Right renal pelvis (tissue), 4 donors: ENCODE results near the gene FN3K. TPM values are rescaled to one million over a fixed set of nuclear protein-coding genes. Genes with fewer than 3 reads are reported as not detected.

ENCODE experiments used
- DNase-seq, 4 donors: peaks; one replicate each; pipeline ENCODE4 v3.0.0-alpha.2; 2013; ENCODE audit warnings: low read depth in 4 of 4, low spot score in 3 of 4, missing footprints in 1 of 4
- polyA plus RNA-seq, 4 donors: library from polyadenylated mRNA; unstranded; fragments of 120-200 nt; gene quantifications; one replicate each; pipeline ENCODE4 v1.2.1, GENCODE V29; 2013; ENCODE audit not compliant: insufficient read length in 4 of 4

The FN3K gene
- polyA plus RNA-seq: 10 to 100 TPM; 20.1 to 36.3 (median 24.2) TPM

- no peak for DNase-seq
Measured at GRCh38 chr17:82734987-82735866, at the start of gene FN3K. Gene FN3K (plus strand): TSS chr17:82735615. CDS start chr17:82735637, 22 bp downstream.

DNA sequence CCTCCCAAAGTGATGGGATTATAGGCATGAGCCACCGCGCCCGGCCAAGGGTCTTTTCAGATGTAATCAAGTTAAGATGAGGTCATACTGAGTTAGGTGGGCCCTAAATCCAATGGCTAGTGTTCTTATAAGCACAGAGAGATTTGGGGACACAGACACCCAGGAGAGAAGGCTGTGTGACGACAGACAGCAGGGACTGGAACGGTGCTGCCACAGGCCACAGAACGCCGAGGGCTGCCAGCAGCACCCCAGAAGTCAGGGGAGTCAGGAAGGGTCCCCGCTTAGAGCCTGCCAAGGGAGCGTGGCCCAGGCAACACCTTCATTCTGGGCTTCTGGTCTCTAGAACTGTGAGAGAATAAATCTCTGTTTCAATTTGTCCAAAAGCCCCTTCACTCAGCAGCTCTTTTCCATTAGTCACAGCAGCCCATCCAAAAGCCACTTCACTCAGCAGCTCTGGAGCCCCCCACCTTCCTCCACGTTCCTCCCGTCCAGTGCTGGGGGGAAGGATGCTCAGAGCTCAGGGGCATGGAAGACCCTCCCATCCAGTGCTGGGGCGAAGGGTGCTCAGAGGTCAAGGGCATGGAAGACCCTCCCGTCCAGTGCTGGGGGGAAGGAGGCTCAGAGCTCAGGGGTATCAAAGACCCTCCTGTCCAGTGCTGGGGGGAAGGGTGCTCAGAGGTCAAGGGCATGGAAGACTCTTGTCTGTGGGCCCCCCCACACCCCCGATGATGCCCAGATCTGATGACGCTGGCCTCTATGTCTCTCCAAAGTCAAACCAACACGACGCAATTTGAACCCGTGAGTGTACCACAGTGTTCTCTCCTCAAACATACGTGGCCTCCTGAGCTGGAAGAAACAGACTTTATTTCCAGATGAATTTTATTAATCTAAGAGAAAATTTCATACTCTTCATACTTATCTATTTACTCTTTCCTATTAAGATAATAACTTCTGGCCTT lies 48.8 kb upstream of the FN3K start:
- DNase-seq: no peak

- no peak for DNase-seq
Measured at GRCh38 chr17:82687375-82687861, 48.0 kb upstream of the FN3K start.

DNA sequence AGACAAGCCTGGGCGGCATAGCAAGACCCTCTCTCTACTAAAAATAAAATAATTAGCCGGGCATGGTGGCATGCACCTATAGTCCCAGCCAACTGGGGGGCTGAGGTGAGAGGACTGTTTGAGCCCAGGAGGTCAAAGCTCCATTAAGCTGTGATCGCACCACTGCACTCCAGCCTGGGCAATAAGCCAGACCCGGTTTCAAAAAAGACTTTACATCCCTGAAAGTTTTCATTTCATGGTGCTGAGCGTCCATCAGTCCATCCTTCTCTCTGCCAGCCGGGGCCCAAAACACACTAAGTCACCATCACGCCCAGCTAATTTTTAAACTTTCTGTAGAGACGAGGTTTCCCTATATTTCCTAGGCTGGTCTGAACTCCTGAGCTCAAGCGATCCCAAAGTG lies 47.5 kb upstream of the FN3K start:
- no peak for DNase-seq

GRCh38 chr17:82689077-82689476 lies 46.3 kb upstream of the FN3K start:
- no peak for DNase-seq

- no peak for DNase-seq
Measured at GRCh38 chr17:82690786-82691489, 44.5 kb upstream of the FN3K start.

GRCh38 chr17:82691714-82692113 lies 43.7 kb upstream of the FN3K start:
- no peak for DNase-seq

DNA sequence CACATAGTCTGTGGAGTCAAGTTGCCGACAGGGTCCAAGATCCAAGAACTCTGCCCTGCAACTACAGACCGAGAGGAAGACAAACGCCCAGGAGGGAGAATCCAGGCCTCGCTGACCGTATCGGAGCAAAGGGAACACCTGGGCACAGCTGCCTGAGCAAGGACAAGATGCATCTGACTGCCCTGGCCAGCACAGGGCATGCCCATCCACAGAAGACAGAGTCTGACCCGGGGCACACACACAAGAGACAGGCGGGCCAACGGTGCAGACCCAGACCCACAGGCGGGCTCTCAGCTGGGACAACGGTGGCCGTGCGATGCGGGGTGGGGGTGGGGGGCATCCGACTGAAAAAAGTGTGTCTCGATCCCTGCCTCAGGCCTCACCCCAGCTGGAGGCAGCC lies 43.1 kb upstream of the FN3K start:
- DNase-seq: no peak

DNA sequence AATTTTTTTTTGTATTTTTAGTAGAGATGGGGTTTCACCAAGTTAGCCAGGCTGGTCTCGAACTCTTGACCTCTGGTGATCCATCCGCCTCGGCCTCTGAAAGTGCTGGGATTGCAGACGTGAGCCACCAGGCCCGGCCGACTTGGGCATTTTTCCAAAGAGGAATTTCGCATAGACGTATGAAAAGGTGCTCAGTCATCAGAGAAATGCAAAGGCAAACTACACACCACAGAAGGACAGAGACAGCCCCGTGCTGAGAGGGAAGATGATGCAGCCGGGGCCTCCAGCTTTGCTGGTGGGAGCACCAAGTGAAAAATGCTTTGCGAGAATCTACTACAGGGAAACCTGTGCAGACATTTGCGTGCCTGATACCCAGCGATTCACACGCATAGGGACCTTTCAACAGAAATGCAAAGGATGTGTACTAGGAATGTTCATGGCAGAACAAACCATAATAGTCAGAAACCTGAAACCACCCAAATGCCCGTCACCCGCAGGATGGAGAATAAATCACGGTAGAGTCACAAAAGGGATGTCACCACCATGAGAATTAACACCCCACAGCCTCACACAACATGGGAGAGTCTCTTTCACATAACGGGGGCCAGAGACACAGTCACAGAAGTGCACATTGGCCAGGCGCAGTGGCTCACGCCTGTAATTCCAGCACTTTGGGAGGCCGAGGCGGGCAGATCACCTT lies 42.1 kb upstream of the FN3K start:
- no peak for DNase-seq

DNA sequence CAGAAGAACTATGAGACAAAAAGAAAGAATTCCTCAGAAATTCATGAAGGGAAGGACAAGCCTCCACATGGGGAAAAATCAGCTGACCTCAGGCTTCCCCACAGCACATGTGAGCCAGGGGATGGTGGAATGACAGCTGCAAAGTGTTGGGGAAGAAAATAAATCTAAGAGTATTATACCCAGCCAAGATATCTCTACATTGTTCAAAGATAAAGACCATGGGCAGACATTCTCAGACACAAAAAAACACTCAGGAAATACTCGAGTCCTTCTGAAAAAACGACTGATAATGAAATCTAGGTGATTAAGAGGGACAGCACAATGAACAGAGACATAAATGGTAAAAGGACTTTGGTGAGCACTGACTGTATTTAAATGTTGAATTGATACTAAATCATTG lies 40.8 kb upstream of the FN3K start:
- no peak for DNase-seq

DNA sequence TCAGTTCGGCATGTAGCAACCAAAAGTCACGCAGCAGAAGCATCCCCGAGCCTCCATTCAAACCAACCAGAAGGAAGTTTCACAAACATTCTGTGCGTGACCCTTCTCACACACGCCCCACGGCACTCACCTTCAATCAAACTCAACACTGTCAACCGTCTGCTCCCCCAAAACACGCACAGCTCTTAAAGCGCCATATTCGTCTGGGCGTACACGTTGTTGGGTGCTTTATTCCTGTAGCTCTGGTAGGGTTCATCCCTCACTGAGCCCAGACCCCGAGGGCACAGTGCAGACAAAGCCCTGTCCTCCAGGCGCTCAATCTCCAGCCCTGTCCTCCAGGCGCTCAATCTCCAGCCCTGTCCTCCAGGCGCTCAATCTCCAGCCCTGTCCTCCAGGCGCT lies 39.2 kb upstream of the FN3K start:
- no peak for DNase-seq

DNA sequence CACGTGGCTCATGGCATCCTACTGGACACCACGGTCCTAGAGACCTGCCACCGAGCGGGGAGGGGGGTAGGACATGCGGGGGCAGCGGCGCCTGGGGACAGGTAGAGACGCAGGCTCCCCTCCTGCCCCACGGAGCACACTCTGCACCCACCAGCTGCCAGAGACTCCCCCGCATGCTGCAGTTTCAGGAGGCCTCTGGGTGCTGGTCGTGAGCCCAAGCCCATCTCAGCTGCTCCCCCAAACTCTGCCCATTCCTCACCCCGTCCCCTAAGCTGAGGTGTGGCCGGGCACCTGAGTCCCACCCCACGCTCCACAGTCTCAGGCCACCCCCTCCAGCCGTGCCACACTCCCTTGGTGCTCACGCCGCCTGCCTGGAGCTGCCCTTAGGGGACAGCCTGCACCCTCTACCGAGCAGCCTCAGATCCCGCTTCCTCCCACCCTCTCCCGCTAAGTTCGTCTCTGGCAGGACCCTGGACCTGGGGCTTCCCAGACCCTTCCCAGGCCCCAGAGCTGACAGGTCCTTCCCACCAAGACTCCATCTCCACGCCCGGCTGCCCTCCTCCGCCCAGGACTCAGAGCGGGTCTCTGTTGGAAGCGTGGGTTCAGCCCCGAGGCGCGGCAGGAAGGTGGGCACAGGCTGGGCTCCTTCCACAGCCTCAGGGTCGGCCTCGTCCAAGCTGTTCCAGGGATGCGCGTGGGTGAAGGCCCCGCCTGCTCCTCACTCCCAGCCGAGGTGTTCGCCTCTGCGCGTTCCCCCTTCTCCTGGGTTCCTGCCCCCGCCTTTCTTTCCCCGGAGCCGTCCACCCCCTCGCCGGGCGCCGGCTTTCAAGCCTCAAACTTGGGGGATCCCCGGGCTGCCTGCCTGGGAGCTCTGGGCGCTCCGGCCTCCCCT lies 38.3 kb upstream of the FN3K start:
- no peak for DNase-seq

DNA sequence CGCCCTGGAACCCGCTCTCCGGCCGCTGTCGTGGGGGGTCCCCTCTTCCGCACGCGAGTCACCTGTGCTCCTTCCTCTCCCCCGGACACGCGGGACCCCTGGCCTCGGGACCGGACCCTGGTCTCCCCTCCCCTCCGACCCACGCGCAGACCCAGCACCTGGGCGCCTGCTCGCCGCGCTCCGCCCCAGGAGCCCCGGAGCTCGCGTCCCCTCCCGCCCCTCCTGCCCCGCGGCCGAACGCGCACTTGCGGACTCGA lies 37.7 kb upstream of the FN3K start:
- DNase-seq: no peak

GRCh38 chr17:82698065-82698973 lies 37.1 kb upstream of the FN3K start, which contains the start of gene RAB40B:
Gene RAB40B (minus strand): TSS chr17:82698698. CDS start chr17:82698596, 102 bp downstream.
- DNase-seq: peak; percentile 94 to 96 (median 95)

GRCh38 chr17:82698974-82699442 lies 36.4 kb upstream of the FN3K start:
- DNase-seq: no peak

DNA sequence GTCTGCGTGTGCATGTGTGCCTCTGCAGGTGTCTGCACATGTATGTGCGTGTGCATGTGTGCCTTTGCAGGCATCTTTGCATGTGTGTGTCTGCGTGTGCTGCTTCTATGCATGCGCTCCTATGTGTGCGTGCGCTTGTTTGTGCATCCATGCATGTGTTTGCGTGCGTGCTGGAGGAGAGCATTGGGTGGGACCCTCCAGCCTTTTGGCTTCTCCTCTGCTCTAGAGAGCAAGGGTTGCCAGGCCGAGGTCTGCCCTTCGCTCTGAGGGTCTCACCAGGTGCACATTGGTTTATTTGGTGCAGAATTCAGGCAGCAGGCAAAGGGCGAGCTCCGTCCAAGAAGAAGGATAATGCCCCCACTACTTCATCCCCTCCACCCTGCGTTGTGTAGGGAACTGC lies 35.9 kb upstream of the FN3K start:
- DNase-seq: no peak

DNA sequence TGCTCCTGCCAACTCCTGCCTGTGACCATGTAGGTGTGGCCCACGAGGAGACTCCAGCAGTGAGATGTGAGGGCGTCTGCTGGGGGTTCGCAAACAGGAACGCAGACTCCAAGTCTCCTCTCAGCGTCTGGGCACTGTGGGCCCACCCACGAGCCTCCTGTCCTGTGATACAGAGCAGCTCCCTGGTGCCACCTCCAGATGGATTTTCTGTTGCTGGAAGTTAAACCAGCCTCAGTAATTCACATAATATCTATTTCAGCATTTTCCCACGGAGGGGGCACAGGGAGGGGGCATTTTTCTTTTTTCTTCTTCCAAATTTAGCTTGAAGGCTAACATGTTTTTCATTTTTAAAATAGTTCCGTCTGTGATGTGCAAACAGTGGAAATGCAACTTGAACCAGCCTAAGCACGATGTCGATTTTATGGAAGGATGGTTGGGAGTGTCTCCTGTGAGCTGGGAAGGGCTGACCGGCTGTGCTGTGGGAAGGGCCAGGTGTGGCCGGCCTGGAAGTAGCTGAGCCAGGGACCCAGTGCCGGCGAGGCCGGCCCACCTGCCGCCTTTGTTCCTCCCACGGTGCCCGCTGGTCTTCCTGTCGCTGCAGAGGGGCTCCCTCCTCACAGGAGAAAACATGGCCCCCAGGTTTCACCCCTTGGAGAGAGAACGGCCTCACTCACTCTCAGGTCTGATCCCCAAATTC lies 33.0 kb upstream of the FN3K start:
- DNase-seq: no peak
